ENCODE measurements around the gene MT1X. TPM values are rescaled to one million over a fixed set of nuclear protein-coding genes. Genes with fewer than 3 reads are reported as not detected.

Gene MT1X
- total RNA-seq, 1 donor from 2014 or later, result 19.6 TPM

DNA sequence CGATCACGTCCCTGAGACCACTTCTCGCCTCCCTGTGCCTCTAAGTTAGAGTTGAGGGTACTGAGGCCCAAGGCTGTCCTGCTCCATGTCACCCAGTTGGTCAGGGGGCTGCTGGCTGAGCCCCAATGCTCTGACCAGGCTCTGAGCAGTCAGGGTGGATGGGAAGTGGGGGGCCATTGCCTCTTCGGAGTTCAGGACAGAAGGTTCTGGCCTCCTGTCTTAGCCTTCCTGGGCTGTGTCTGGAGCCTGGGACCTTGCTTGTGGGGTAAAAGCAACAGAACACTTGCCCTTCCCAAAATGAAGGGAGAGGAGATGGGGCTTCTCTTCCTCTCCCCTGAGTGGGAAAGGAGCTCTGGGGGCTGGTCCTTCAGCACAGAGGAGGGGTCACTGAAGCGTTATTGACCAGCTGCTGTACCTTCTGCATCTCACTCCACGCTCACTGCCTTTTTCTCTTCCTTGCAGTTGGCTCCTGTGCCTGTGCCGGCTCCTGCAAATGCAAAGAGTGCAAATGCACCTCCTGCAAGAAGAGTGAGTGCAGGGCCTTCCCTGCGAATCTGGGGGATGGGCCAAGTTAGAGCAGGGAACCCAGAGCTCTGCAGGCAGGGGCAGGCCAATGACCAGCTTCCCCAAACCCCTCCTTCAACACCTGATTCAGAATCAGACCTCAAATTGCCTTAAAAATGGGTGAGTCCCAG lies 580 bp downstream of the MT1X start:
- DNase-seq (ENCODE audit: low read depth), result no peak
- H3K27me3 ChIP-seq (ENCODE audit: control insufficient read depth, insufficient read depth, low read length), result no peaks in the 10 kb centered on the region
- TF ChIP-seq CTCF (IDR thresholded peaks at IDR 0.05; ENCODE audit: insufficient read depth, low read length, poor library complexity, severe bottlenecking), result no peak
- H3K36me3 ChIP-seq (ENCODE audit: control insufficient read depth, insufficient read depth, low read length), result no peaks in the 10 kb centered on the region
- H3K4me3 ChIP-seq (ENCODE audit: low read depth, low read length), result peak overlapping the region; percentile 42

- no peak overlapping the region for H3K4me3 ChIP-seq (ENCODE audit: low read depth, low read length)
- no peak for TF ChIP-seq CTCF (IDR thresholded peaks at IDR 0.05; ENCODE audit: insufficient read depth, low read length, poor library complexity, severe bottlenecking)
These were observed 1.3 kb downstream of the MT1X start for GRCh38 chr16:56683424-56684172.

DNA sequence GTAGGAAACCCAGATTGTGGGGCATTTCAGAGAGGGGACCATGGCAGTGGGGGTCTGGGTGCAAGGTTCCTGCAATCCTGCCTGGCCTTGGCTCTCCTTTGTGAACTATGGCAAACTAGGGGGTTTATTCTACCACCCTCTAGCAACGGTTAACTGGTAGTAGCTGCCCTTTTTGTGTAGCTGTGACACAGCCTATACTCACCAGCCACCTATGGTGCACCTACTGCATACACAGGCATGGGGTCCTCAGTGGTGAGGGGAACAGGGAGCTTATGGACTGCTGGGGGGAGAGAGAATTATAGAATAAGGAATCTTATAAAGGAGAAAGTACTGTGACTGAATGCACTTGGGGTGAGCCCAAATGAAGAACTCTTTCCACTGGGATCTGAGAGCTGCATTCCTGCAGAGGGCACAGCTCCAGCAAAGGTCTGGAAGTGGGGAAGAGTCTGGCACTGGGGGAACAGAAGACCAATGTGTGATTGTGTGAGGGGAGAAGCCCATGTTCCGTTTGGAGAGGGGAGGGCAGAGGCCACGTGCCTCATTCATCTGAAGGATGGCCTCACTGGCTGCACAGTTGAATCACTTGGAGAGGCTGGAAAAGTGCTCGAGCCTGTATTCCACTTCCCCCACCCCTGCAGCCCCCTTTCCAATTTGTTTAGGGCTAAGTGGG lies 2.1 kb downstream of the MT1X start:
- no peak for DNase-seq (ENCODE audit: low read depth)
- TF ChIP-seq CTCF (IDR thresholded peaks at IDR 0.05; ENCODE audit: insufficient read depth, low read length, poor library complexity, severe bottlenecking), result no peak
- H3K36me3 ChIP-seq (ENCODE audit: control insufficient read depth, insufficient read depth, low read length), result no peaks in the 10 kb centered on the region
- no peak overlapping the region for H3K4me3 ChIP-seq (ENCODE audit: low read depth, low read length)
- H3K27me3 ChIP-seq (ENCODE audit: control insufficient read depth, insufficient read depth, low read length), result no peaks in the 10 kb centered on the region

More at GRCh38 chr16:56683424-56684172, 1.3 kb downstream of the MT1X start:
- no peaks in the 10 kb centered on the region for H3K36me3 ChIP-seq (ENCODE audit: control insufficient read depth, insufficient read depth, low read length)
- H3K27me3 ChIP-seq (ENCODE audit: control insufficient read depth, insufficient read depth, low read length), result no peaks in the 10 kb centered on the region
- DNase-seq (ENCODE audit: low read depth), result no peak

GRCh38 chr16:56684926-56685590 lies 2.8 kb downstream of the MT1X start:
- no peak overlapping the region for H3K4me3 ChIP-seq (ENCODE audit: low read depth, low read length)

DNA sequence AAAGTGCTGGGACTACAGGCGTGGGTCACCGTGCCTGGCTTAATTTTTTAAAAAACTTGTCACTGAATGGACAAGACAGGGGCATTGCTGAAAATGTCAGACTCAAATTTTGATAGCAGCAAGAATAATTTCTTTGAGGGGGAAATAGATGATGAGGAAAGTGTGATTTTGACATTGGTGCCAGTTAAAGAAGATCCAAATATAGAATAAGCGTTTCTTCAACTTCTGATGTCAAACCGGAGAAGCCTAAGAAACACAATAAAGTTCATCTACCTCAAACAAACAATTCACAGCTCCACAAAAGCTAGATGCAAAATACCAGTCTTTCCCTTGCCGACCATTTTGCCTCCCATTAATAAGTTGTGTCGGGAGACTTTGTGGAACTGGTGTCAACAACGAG lies 4.5 kb downstream of the MT1X start:
- TF ChIP-seq CTCF (IDR thresholded peaks at IDR 0.05; ENCODE audit: insufficient read depth, low read length, poor library complexity, severe bottlenecking), result no peak
- Histone ChIP-seq H3K36me3 (ENCODE audit: control insufficient read depth, insufficient read depth, low read length) (no peaks in the 10 kb centered on the region), H3K27me3 (ENCODE audit: control insufficient read depth, insufficient read depth, low read length) (no peaks in the 10 kb centered on the region), H3K4me3 (ENCODE audit: low read depth, low read length) (no peak overlapping the region)
- no peak for DNase-seq (ENCODE audit: low read depth)

More at GRCh38 chr16:56684926-56685590, 2.8 kb downstream of the MT1X start:
- TF ChIP-seq CTCF (IDR thresholded peaks at IDR 0.05; ENCODE audit: insufficient read depth, low read length, poor library complexity, severe bottlenecking), result no peak
- Histone ChIP-seq H3K27me3 (ENCODE audit: control insufficient read depth, insufficient read depth, low read length) (no peaks in the 10 kb centered on the region), H3K36me3 (ENCODE audit: control insufficient read depth, insufficient read depth, low read length) (no peaks in the 10 kb centered on the region)
- no peak for DNase-seq (ENCODE audit: low read depth)
